Stimulated activated memory B cell treated with anti-CD40 and anti-IgM and Interleukin-4, amounts not matched to agents 10 μg/mL and 1 μg/mL and 100 μg/mL, for 72 hours (primary cell): ENCODE measurements around the gene UBL4A.

Source experiments
- ATAC-seq: fragments of 150-1000 bp; cut with Tn5 transposase; 2 replicates; pipeline ENCODE4 v1.10.0; 2021
- H3K27ac Mint-ChIP-seq: one replicate; pipeline ENCODE4 v1.8.0; 2022; ENCODE audit warnings: mild to moderate bottlenecking, mixed read lengths
- H3K27me3 Mint-ChIP-seq: one replicate; pipeline ENCODE4 v1.8.0; 2022; ENCODE audit warnings: mixed read lengths
- H3K36me3 Mint-ChIP-seq: one replicate; pipeline ENCODE4 v1.8.0; 2022; ENCODE audit warnings: mixed read lengths
- H3K4me1 Mint-ChIP-seq: one replicate; pipeline ENCODE4 v1.8.0; 2022; ENCODE audit warnings: mixed read lengths
- H3K4me3 Mint-ChIP-seq: one replicate; pipeline ENCODE4 v1.8.0; 2022; ENCODE audit warnings: mild to moderate bottlenecking, moderate library complexity, mixed read lengths
- H3K9me3 Mint-ChIP-seq: one replicate; pipeline ENCODE4 v1.8.0; 2022; ENCODE audit warnings: mixed read lengths

Gene UBL4A

GRCh38 chrX:154465601-154466000 is 20.8 kb downstream of the UBL4A start:
- no peak overlapping the region for H3K4me3 Mint-ChIP-seq
- H3K9me3 Mint-ChIP-seq, result no peaks in the 10 kb centered on the region
- H3K36me3 Mint-ChIP-seq, result peaks cover 22% of the 10 kb centered on the region
- no peak overlapping the region for H3K27ac Mint-ChIP-seq
- no peak for ATAC-seq
- H3K4me1 Mint-ChIP-seq, result peaks cover 7% of the 10 kb centered on the region
- no peaks in the 10 kb centered on the region for H3K27me3 Mint-ChIP-seq

GRCh38 chrX:154464806-154465365 is 21.5 kb downstream of the UBL4A start:
- no peak overlapping the region for H3K4me3 Mint-ChIP-seq

GRCh38 chrX:154463611-154464220 is 22.7 kb downstream of the UBL4A start:
- Mint-ChIP-seq H3K4me3 (no peak overlapping the region), H3K27ac (no peak overlapping the region), H3K27me3 (no peaks in the 10 kb centered on the region), H3K9me3 (no peaks in the 10 kb centered on the region), H3K36me3 (peaks cover 12% of the 10 kb centered on the region), H3K4me1 (peaks cover 13% of the 10 kb centered on the region)
- no peak for ATAC-seq

More at GRCh38 chrX:154464806-154465365, 21.5 kb downstream of the UBL4A start:
- Mint-ChIP-seq H3K27me3 (no peaks in the 10 kb centered on the region), H3K4me1 (peaks cover 12% of the 10 kb centered on the region), H3K9me3 (no peaks in the 10 kb centered on the region), H3K27ac (no peak overlapping the region), H3K36me3 (peaks cover 15% of the 10 kb centered on the region)
- ATAC-seq, result no peak

GRCh38 chrX:154462396-154462795 is 24.0 kb downstream of the UBL4A start:
- Mint-ChIP-seq H3K9me3 (no peaks in the 10 kb centered on the region), H3K27me3 (no peaks in the 10 kb centered on the region), H3K36me3 (peaks cover 12% of the 10 kb centered on the region), H3K4me1 (peaks cover 16% of the 10 kb centered on the region), H3K4me3 (no peak overlapping the region), H3K27ac (no peak overlapping the region)
- ATAC-seq, result no peak

GRCh38 chrX:154460326-154460725 is 26.1 kb downstream of the UBL4A start:
- no peak overlapping the region for H3K27ac Mint-ChIP-seq
- peaks cover 19% of the 10 kb centered on the region for H3K4me1 Mint-ChIP-seq
- peaks cover 12% of the 10 kb centered on the region for H3K36me3 Mint-ChIP-seq
- H3K4me3 Mint-ChIP-seq, result peak overlapping the region; percentile 67
- H3K27me3 Mint-ChIP-seq, result no peaks in the 10 kb centered on the region
- no peaks in the 10 kb centered on the region for H3K9me3 Mint-ChIP-seq
- no peak for ATAC-seq

DNA sequence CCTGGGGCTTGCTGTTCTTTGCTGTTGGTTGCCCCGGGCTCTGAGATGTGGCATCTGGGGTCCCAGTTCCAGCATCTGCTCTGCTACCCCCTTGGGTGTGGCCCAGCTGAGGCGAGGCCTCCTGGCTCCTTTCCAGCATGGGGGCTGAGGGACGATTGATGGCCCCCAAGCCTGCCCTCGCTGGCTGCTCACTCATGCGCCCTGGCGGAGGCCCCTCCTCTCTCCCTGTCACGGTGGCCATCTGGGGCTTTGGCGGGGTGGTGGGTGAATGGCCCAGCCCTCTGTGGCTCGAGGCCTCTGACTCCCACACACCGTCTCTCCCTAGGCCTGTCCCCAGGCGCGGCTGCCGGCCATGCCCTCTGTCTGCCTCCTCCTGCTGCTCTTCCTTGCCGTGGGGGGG is 26.6 kb downstream of the UBL4A start:
- ATAC-seq, result no peak
- H3K27me3 Mint-ChIP-seq, result no peaks in the 10 kb centered on the region
- peaks cover 12% of the 10 kb centered on the region for H3K36me3 Mint-ChIP-seq
- peak overlapping the region; percentile 67 for H3K4me3 Mint-ChIP-seq
- H3K9me3 Mint-ChIP-seq, result no peaks in the 10 kb centered on the region
- H3K4me1 Mint-ChIP-seq, result peaks cover 19% of the 10 kb centered on the region
- no peak overlapping the region for H3K27ac Mint-ChIP-seq

DNA sequence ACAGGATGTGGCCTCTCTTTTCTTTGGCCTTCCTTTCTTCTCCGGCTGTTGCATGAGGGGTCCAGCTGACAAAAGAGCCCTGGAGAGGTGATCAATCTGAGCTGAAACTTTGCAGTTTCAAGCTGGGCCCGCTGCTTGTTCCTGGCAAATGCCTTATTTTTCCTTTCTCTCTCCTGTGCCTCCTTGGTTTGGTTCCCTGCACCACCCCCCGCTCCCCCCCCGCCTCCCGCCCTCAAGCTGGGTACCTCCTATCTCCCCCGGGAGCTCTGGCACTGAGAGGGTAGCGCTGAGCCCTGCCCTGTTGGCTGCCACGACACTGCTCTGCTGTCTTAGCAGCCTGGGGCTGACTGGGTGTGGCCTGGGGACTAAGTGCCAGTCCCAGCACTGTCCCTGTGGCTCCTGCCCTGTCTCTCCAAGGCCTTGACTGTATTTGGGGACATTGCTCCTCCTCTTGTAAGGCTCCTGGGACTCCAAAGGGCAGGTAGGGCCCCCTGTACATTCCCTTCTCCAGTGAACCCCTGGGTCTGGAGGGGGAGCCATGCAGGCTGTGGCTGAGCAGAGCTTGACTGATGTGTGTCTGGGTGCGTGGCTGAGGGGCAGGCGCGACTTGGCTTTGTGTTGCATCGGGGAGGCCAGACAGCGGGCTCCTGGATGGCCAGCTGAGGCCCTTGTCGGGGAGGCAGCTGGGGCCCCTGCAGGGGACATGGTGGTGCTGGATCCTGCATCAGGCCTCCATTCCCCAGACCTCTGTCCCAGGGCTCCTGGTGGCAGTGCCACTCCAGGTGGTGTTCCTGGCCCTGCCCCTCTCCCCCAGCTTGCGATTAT is 27.2 kb downstream of the UBL4A start:
- peak overlapping the region; percentile 48 for H3K27ac Mint-ChIP-seq
- peaks cover 19% of the 10 kb centered on the region for H3K4me1 Mint-ChIP-seq
- H3K36me3 Mint-ChIP-seq, result peaks cover 15% of the 10 kb centered on the region
- no peaks in the 10 kb centered on the region for H3K9me3 Mint-ChIP-seq
- no peaks in the 10 kb centered on the region for H3K27me3 Mint-ChIP-seq
- peak overlapping the region; percentile 85 for H3K4me3 Mint-ChIP-seq
- peak; percentile 63 for ATAC-seq

- Mint-ChIP-seq H3K4me3 (peak within 1 kb of the TSS; percentile 97), H3K27ac (peak within 1 kb of the TSS; percentile 95), H3K4me1 (peaks cover 19% of the 10 kb centered on the region), H3K27me3 (no peaks in the 10 kb centered on the region), H3K36me3 (peaks cover 16% of the 10 kb centered on the region), H3K9me3 (no peaks in the 10 kb centered on the region)
- ATAC-seq, result peak; percentile 87
Observed at GRCh38 chrX:154458116-154458953, 28.1 kb downstream of the UBL4A start, which contains the start of gene PLXNA3. Gene PLXNA3, plus strand, starts transcription at chrX:154458281. Its CDS starts 1,903 bp downstream, at chrX:154460184.

DNA sequence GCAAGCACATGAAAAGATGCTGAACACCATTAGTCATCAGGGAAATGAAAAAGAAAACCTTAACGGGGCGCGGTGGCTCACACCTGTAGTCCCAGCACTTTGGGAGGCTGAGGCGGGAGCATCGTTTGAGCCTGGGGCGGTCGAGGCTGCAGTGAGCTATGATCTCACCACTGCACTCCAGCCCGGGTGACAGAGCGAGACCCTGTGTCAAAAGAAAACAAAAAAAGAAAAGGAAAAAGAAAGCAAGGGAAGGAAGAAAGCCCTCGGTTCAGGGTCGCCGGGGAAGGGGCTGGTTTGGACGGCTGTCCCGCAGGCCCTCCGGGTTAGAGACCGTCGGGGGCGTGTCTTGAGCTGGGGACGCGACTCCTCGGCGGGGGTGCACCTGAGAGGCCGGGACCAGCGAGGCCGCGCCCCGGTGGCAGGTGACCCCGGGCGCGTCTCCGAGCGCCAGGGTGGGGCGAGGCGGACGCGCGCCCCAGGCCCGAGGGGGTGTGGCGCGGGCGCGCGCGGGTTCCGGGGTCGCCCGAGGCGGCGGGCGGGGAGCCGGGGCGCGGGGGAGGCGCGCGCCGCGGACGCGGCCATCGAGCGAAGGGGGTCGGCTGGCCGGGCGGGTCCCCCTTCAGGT is 28.8 kb downstream of the UBL4A start:
- H3K4me1 Mint-ChIP-seq, result peaks cover 19% of the 10 kb centered on the region
- H3K36me3 Mint-ChIP-seq, result peaks cover 16% of the 10 kb centered on the region
- no peaks in the 10 kb centered on the region for H3K27me3 Mint-ChIP-seq
- no peaks in the 10 kb centered on the region for H3K9me3 Mint-ChIP-seq
- H3K27ac Mint-ChIP-seq, result peak overlapping the region; percentile 95
- peak overlapping the region; percentile 97 for H3K4me3 Mint-ChIP-seq
- ATAC-seq, result peak; percentile 88

GRCh38 chrX:154452823-154453222 is 33.6 kb downstream of the UBL4A start:
- ATAC-seq, result no peak
- peaks cover 10% of the 10 kb centered on the region for H3K36me3 Mint-ChIP-seq
- H3K9me3 Mint-ChIP-seq, result no peaks in the 10 kb centered on the region
- H3K27me3 Mint-ChIP-seq, result no peaks in the 10 kb centered on the region
- H3K27ac Mint-ChIP-seq, result no peak overlapping the region
- H3K4me3 Mint-ChIP-seq, result no peak overlapping the region
- H3K4me1 Mint-ChIP-seq, result peaks cover 5% of the 10 kb centered on the region

DNA sequence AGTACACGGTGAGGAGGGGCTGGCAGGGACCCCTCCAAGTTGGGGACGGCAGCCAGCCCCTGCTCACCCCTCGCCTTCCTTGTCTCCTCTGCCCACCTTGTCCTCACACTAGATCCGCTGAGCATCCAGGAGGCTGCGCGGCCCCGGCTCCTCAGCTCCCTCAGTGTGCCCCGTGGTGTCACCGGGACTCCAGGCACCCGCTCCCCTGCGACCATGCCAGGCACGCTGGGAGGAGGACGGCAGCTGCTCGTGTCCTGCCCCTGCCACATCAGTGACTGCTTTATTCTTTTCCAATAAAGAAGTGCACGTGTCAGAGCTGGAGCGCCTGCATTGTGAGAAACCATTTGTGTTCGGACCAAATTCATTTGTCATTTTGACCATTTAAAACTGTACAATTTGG is 36.1 kb downstream of the UBL4A start:
- no peaks in the 10 kb centered on the region for H3K9me3 Mint-ChIP-seq
- no peak overlapping the region for H3K4me3 Mint-ChIP-seq
- peaks cover 15% of the 10 kb centered on the region for H3K4me1 Mint-ChIP-seq
- ATAC-seq, result no peak
- H3K27ac Mint-ChIP-seq, result no peak overlapping the region
- H3K36me3 Mint-ChIP-seq, result peaks cover 27% of the 10 kb centered on the region
- H3K27me3 Mint-ChIP-seq, result no peaks in the 10 kb centered on the region

- no peak for ATAC-seq
- H3K27me3 Mint-ChIP-seq, result no peaks in the 10 kb centered on the region
- H3K9me3 Mint-ChIP-seq, result no peaks in the 10 kb centered on the region
- H3K36me3 Mint-ChIP-seq, result peaks cover 27% of the 10 kb centered on the region
- H3K4me1 Mint-ChIP-seq, result peaks cover 15% of the 10 kb centered on the region
- H3K27ac Mint-ChIP-seq, result no peak overlapping the region
- H3K4me3 Mint-ChIP-seq, result no peak overlapping the region
Observed at GRCh38 chrX:154449618-154450017, 36.8 kb downstream of the UBL4A start.

DNA sequence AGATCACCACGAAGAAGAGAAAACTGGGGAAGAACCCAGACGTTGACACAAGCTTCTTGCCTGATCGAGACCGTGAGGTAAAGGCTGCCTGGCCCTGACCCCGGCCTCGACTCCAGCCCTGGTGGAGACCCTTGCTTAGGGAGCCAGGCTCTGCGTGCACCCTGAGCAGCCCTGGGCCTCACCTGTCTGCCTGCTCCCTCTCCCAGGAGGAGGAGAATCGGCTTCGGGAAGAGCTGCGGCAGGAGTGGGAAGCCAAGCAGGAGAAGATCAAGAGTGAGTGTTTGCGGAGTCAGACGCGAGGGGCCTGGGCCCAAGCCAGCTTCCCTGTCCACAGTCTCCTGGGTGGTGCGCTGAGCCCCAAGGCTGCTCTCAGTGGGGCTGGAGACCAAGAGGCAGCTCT is 37.9 kb downstream of the UBL4A start:
- Mint-ChIP-seq H3K4me3 (no peak overlapping the region), H3K27ac (no peak overlapping the region), H3K9me3 (no peaks in the 10 kb centered on the region), H3K4me1 (peaks cover 18% of the 10 kb centered on the region), H3K36me3 (peaks cover 23% of the 10 kb centered on the region), H3K27me3 (no peaks in the 10 kb centered on the region)
- ATAC-seq, result no peak

DNA sequence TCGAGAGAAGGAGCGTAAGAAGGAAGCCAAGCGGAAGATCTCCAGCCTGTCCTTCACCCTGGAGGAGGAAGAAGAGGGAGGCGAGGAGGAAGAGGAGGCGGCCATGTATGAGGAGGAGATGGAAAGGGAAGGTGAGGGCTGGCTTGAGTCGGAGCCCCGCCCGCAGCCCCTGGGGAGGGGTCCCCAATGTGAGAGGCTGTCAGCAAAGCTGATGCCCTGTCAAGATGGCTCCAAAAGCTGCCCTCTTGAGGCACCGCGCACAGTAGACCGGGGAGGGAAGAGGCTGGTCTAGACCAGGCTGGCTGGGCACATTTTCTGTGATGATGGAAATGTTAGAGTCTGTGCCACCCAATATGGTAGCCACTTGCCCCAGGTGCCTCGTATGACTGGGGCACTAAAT is 40.0 kb downstream of the UBL4A start:
- peaks cover 23% of the 10 kb centered on the region for H3K36me3 Mint-ChIP-seq
- ATAC-seq, result no peak
- no peak overlapping the region for H3K4me3 Mint-ChIP-seq
- H3K4me1 Mint-ChIP-seq, result peaks cover 25% of the 10 kb centered on the region
- no peak overlapping the region for H3K27ac Mint-ChIP-seq
- no peaks in the 10 kb centered on the region for H3K27me3 Mint-ChIP-seq
- no peaks in the 10 kb centered on the region for H3K9me3 Mint-ChIP-seq
